GM23338 (cell line): ENCODE data around the gene ASTE1. TPM values are rescaled to one million over a fixed set of nuclear protein-coding genes. Genes with fewer than 3 reads are reported as not detected.

ENCODE experiments used
- ATAC-seq: fragments of 200-7000 bp; cut with Tn5 transposase; 3 replicates; pipeline ENCODE4 v1.9.1; 2020
- DNase-seq: peaks from one replicate; pipeline ENCODE4 v3.0.0-alpha.2; 2015; ENCODE audit warnings: low spot score
- H2AFZ ChIP-seq: fragments of 200-600 bp; sonication (generic); 2 replicates; pipeline ENCODE4 v1.8.0; 2016; ENCODE audit warnings: antibody characterized with exemption, mild to moderate bottlenecking, moderate library complexity
- H3F3A ChIP-seq: fragments of 200-600 bp; sonication (generic); replicated peaks from 2 replicates; pipeline ENCODE4 v1.8.0; 2017; ENCODE audit warnings: antibody characterized with exemption, mixed run types, low read depth
- H3K27ac ChIP-seq: fragments of 200-600 bp; sonication (generic); 2 replicates; pipeline ENCODE4 v1.6.1; 2016; ENCODE audit warnings: low read depth
- H3K27me3 ChIP-seq: fragments of 200-600 bp; sonication (generic); 2 replicates; pipeline ENCODE4 v1.8.0; 2016; ENCODE audit warnings: mild to moderate bottlenecking, mixed run types, moderate library complexity; ENCODE audit not compliant: insufficient read depth
- H3K36me3 ChIP-seq: fragments of 200-600 bp; sonication (generic); 2 replicates; pipeline ENCODE4 v1.8.0; 2016; ENCODE audit warnings: mild to moderate bottlenecking; ENCODE audit not compliant: insufficient read depth
- H3K4me1 ChIP-seq: fragments of 200-600 bp; sonication (generic); 2 replicates; pipeline ENCODE4 v1.8.0; 2016; ENCODE audit warnings: mild to moderate bottlenecking, moderate library complexity; ENCODE audit not compliant: insufficient read depth
- H3K4me2 ChIP-seq: fragments of 200-600 bp; sonication (generic); 2 replicates; pipeline ENCODE4 v1.7.1; 2017; ENCODE audit warnings: mixed run types
- H3K4me3 ChIP-seq: fragments of 200-600 bp; sonication (generic); 2 replicates; pipeline ENCODE4 v1.6.1; 2016; ENCODE audit warnings: mixed run types
- H3K79me2 ChIP-seq: fragments of 200-600 bp; sonication (generic); replicated peaks from 2 replicates; pipeline ENCODE4 v1.8.0; 2017; ENCODE audit warnings: mild to moderate bottlenecking; ENCODE audit not compliant: insufficient read depth
- H3K9me2 ChIP-seq: fragments of 200-600 bp; sonication (generic); 2 replicates; pipeline ENCODE4 v1.8.0; 2017; ENCODE audit not compliant: insufficient read depth
- H4K20me1 ChIP-seq: fragments of 200-600 bp; sonication (generic); replicated peaks from 2 replicates; pipeline ENCODE4 v1.8.0; 2017; ENCODE audit warnings: mild to moderate bottlenecking; ENCODE audit not compliant: insufficient read depth
- H3K27ac Mint-ChIP-seq: 2 replicates; pipeline ENCODE4 v1.8.0; 2020; ENCODE audit warnings: inconsistent platforms, mild to moderate bottlenecking, moderate library complexity, mixed read lengths
- H3K27me3 Mint-ChIP-seq: 3 replicates; pipeline ENCODE4 v1.8.0; 2022; ENCODE audit warnings: low read depth, mild to moderate bottlenecking, moderate library complexity, mixed read lengths, inconsistent platforms; ENCODE audit not compliant: insufficient read depth, poor library complexity
- H3K36me3 Mint-ChIP-seq: 3 replicates; pipeline ENCODE4 v1.8.0; 2021; ENCODE audit warnings: low read depth, mild to moderate bottlenecking, inconsistent platforms, moderate library complexity, mixed read lengths
- H3K4me1 Mint-ChIP-seq: 3 replicates; pipeline ENCODE4 v1.8.0; 2020; ENCODE audit warnings: mild to moderate bottlenecking, inconsistent platforms, mixed read lengths
- H3K4me3 Mint-ChIP-seq: 3 replicates; pipeline ENCODE4 v1.8.0; 2021; ENCODE audit warnings: moderate library complexity, mild to moderate bottlenecking, inconsistent platforms, mixed read lengths
- H3K9me3 Mint-ChIP-seq: 3 replicates; pipeline ENCODE4 v1.8.0; 2020; ENCODE audit warnings: moderate library complexity, mild to moderate bottlenecking, inconsistent platforms, mixed read lengths
- EZH2 ChIP-seq: fragments of 200-600 bp; sonication (generic); IDR thresholded peaks from one replicate; pipeline ENCODE4 v1.8.0; 2017; ENCODE audit warnings: antibody characterized with exemption, mild to moderate bottlenecking, low read depth; ENCODE audit not compliant: unreplicated experiment
- EZH2phosphoT487 ChIP-seq: fragments of 200-600 bp; sonication (generic); IDR thresholded peaks from one replicate; pipeline ENCODE4 v1.8.1; 2018; ENCODE audit warnings: antibody characterized with exemption; ENCODE audit not compliant: unreplicated experiment
- JUNB ChIP-seq: IDR thresholded peaks from one replicate; pipeline ENCODE4 v1.6.1; 2016; ENCODE audit warnings: antibody characterized with exemption; ENCODE audit not compliant: unreplicated experiment
- NANOG ChIP-seq: IDR thresholded peaks from 2 replicates; pipeline ENCODE4 v1.6.1; 2016; ENCODE audit warnings: antibody characterized with exemption, borderline replicate concordance
- POLR2AphosphoS5 ChIP-seq: IDR thresholded peaks from 2 replicates; pipeline ENCODE4 v1.6.1; 2016; ENCODE audit warnings: antibody characterized with exemption, low read depth
- STAT1 ChIP-seq: IDR thresholded peaks from one replicate; pipeline ENCODE4 v1.6.1; 2016; ENCODE audit warnings: antibody characterized with exemption; ENCODE audit not compliant: unreplicated experiment
- ZNF331 ChIP-seq: fragments of 250-450 bp; sonication (Bioruptor Pico); IDR thresholded peaks from 2 replicates; pipeline ENCODE4 v1.5.0; 2020; ENCODE audit warnings: low read depth, mild to moderate bottlenecking, moderate library complexity
- ZNF462 ChIP-seq: fragments of 250-450 bp; sonication (Bioruptor Pico); IDR thresholded peaks from 2 replicates; pipeline ENCODE4 v1.5.0; 2020; ENCODE audit warnings: mild to moderate bottlenecking, moderate library complexity
- polyA plus RNA-seq: library from polyadenylated mRNA; unstranded; fragments of >200 nt; fragmentation: Nextera tagmentation; extraction: Ambion mirVana; gene quantifications from 2 replicates; pipeline ENCODE4 v1.2.1, GENCODE V29; 2016
- total RNA-seq: library from RNA; depleted of rRNA; stranded (reverse); fragments of >200 nt; shearing (Covaris generic); gene quantifications from 2 replicates; pipeline ENCODE4 v1.2.3, GENCODE V29; 2014
- TF ChIP-seq, protein P1 (sequence below): IDR thresholded peaks from one replicate; pipeline ENCODE4 v1.6.1; 2018; ENCODE audit warnings: antibody characterized with exemption; ENCODE audit not compliant: unreplicated experiment
- TF ChIP-seq, protein P2 (sequence below), 2 experiments: fragments of 200-600 bp in 1 of 2; sonication (generic) in 1 of 2; conservative IDR thresholded peaks; 2 replicates each; pipeline versions ENCODE4 v1.5.1 to v1.6.1; 2016 to 2017; ENCODE audit warnings: antibody characterized with exemption in 2 of 2, low read depth in 2 of 2, mild to moderate bottlenecking in 2 of 2, moderate library complexity in 1 of 2

The ASTE1 gene
- total and polyA plus RNA-seq, 2 experiments from 2014 or later: 4.9 to 8.9 TPM

DNA sequence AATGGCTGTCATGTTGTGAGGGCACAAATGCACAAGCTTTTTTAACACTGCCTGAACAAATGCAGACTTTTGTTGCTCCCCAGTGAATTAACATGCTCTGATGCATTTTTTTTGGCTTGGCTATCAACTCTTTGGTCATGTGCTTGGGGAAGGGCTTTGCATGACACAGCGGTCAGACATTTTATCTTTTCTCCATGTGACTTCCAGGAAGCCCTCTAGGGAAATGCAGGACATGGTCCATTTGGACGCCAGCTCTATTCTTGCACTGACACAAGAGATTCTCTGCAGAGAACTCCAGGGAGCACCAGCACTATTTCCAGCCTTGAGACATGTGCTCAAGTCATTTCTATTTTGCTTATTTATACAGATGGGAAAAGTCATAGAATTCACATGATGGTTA, 46.2 kb upstream of the ASTE1 start:
- Mint-ChIP-seq H3K4me3 (no peak overlapping the region), H3K27ac (no peak overlapping the region), H3K36me3 (no peaks in the 10 kb centered on the region), H3K9me3 (no peaks in the 10 kb centered on the region), H3K4me1 (peaks cover 26% of the 10 kb centered on the region), H3K27me3 (no peaks in the 10 kb centered on the region)
- ATAC-seq (no peak), DNase-seq (no peak)
- no peaks in the 10 kb centered on the region for H3K9me2 ChIP-seq
- no peak overlapping the region for H3K4me2 ChIP-seq
- no peaks in the 10 kb centered on the region for H3K79me2 ChIP-seq
- TF ChIP-seq, protein P1, sequence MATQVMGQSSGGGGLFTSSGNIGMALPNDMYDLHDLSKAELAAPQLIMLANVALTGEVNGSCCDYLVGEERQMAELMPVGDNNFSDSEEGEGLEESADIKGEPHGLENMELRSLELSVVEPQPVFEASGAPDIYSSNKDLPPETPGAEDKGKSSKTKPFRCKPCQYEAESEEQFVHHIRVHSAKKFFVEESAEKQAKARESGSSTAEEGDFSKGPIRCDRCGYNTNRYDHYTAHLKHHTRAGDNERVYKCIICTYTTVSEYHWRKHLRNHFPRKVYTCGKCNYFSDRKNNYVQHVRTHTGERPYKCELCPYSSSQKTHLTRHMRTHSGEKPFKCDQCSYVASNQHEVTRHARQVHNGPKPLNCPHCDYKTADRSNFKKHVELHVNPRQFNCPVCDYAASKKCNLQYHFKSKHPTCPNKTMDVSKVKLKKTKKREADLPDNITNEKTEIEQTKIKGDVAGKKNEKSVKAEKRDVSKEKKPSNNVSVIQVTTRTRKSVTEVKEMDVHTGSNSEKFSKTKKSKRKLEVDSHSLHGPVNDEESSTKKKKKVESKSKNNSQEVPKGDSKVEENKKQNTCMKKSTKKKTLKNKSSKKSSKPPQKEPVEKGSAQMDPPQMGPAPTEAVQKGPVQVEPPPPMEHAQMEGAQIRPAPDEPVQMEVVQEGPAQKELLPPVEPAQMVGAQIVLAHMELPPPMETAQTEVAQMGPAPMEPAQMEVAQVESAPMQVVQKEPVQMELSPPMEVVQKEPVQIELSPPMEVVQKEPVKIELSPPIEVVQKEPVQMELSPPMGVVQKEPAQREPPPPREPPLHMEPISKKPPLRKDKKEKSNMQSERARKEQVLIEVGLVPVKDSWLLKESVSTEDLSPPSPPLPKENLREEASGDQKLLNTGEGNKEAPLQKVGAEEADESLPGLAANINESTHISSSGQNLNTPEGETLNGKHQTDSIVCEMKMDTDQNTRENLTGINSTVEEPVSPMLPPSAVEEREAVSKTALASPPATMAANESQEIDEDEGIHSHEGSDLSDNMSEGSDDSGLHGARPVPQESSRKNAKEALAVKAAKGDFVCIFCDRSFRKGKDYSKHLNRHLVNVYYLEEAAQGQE: no peak
- TF ChIP-seq NANOG (no peak), EZH2phosphoT487 (no peak), POLR2AphosphoS5 (no peak), STAT1 (no peak), EZH2 (no peak), ZNF462 (CRISPR knock-in tag) (no peak), ZNF331 (CRISPR knock-in tag) (no peak), JUNB (no peak)
- TF ChIP-seq, protein P2, sequence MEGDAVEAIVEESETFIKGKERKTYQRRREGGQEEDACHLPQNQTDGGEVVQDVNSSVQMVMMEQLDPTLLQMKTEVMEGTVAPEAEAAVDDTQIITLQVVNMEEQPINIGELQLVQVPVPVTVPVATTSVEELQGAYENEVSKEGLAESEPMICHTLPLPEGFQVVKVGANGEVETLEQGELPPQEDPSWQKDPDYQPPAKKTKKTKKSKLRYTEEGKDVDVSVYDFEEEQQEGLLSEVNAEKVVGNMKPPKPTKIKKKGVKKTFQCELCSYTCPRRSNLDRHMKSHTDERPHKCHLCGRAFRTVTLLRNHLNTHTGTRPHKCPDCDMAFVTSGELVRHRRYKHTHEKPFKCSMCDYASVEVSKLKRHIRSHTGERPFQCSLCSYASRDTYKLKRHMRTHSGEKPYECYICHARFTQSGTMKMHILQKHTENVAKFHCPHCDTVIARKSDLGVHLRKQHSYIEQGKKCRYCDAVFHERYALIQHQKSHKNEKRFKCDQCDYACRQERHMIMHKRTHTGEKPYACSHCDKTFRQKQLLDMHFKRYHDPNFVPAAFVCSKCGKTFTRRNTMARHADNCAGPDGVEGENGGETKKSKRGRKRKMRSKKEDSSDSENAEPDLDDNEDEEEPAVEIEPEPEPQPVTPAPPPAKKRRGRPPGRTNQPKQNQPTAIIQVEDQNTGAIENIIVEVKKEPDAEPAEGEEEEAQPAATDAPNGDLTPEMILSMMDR (conservative IDR thresholded peaks at IDR 0.05; ENCODE audit: low read depth in 2 of 2): no peak
- no peak overlapping the region for H3K4me3 ChIP-seq
- H2AFZ ChIP-seq: no peak overlapping the region
- H3K27me3 ChIP-seq: no peaks in the 10 kb centered on the region
- no peaks in the 10 kb centered on the region for H4K20me1 ChIP-seq
- no peak overlapping the region for H3K27ac ChIP-seq
- H3K4me1 ChIP-seq: peaks cover 17% of the 10 kb centered on the region
- H3K36me3 ChIP-seq: no peaks in the 10 kb centered on the region
- no peaks in the 10 kb centered on the region for H3F3A ChIP-seq
